H9 (cell line): ENCODE measurements around the gene FHOD3. TPM values are rescaled to one million over a fixed set of nuclear protein-coding genes. Genes with fewer than 3 reads are reported as not detected.

ENCODE experiments used
- DNase-seq: peaks from one replicate; pipeline ENCODE4 v3.0.0-alpha.2; 2017
- H2AFZ ChIP-seq: one replicate; pipeline ENCODE4 v1.6.1; 2013; ENCODE audit warnings: mild to moderate bottlenecking, low read length, control low read depth, moderate library complexity
- H2AK5ac ChIP-seq: 2 replicates; pipeline ENCODE4 v1.6.1; 2013; ENCODE audit warnings: low read length, control low read depth, mixed read lengths; ENCODE audit not compliant: insufficient read length
- H2BK120ac ChIP-seq: one replicate; pipeline ENCODE4 v1.6.1; 2013; ENCODE audit warnings: low read depth, mild to moderate bottlenecking, low read length, control low read depth, inconsistent platforms; ENCODE audit not compliant: poor library complexity, severe bottlenecking
- H2BK12ac ChIP-seq: 2 replicates; pipeline ENCODE4 v1.6.1; 2013; ENCODE audit warnings: low read length, control low read depth, mixed read lengths, low read depth; ENCODE audit not compliant: insufficient read length
- H2BK15ac ChIP-seq: 2 replicates; pipeline ENCODE4 v1.6.1; 2013; ENCODE audit warnings: low read depth, low read length, control low read depth
- H2BK20ac ChIP-seq: one replicate; pipeline ENCODE4 v1.6.1; 2013; ENCODE audit warnings: low read depth, mild to moderate bottlenecking, low read length, control low read depth, inconsistent platforms; ENCODE audit not compliant: poor library complexity, severe bottlenecking
- H2BK5ac ChIP-seq: 2 replicates; pipeline ENCODE4 v1.6.1; 2013; ENCODE audit warnings: low read length, control low read depth, mixed read lengths; ENCODE audit not compliant: insufficient read length
- H3K14ac ChIP-seq: 2 replicates; pipeline ENCODE4 v1.6.1; 2013; ENCODE audit warnings: low read length, control low read depth; ENCODE audit not compliant: insufficient read depth
- H3K18ac ChIP-seq: 2 replicates; pipeline ENCODE4 v1.6.1; 2013; ENCODE audit warnings: low read depth, mild to moderate bottlenecking, mixed read lengths, low read length, control low read depth; ENCODE audit not compliant: insufficient read length
- H3K23ac ChIP-seq: 2 replicates; pipeline ENCODE4 v1.6.1; 2013; ENCODE audit warnings: low read length, control low read depth, mixed read lengths, low read depth; ENCODE audit not compliant: insufficient read length
- H3K23me2 ChIP-seq: 2 replicates; pipeline ENCODE4 v1.6.1; 2013; ENCODE audit warnings: low read depth, mild to moderate bottlenecking, mixed read lengths, low read length, control low read depth; ENCODE audit not compliant: insufficient read length, poor library complexity, severe bottlenecking
- H3K27ac ChIP-seq: 2 replicates; pipeline ENCODE4 v1.5.1; 2013; ENCODE audit warnings: low read length, control low read depth, mixed read lengths, low read depth; ENCODE audit not compliant: insufficient read length
- H3K27me3 ChIP-seq: 2 replicates; pipeline ENCODE4 v1.6.1; 2013; ENCODE audit warnings: low read length, control low read depth, inconsistent platforms; ENCODE audit not compliant: insufficient read depth
- H3K4ac ChIP-seq: 2 replicates; pipeline ENCODE4 v1.6.1; 2013; ENCODE audit warnings: low read depth, mild to moderate bottlenecking, control low read depth, inconsistent platforms, low read length, moderate library complexity
- H3K4me1 ChIP-seq: 2 replicates; pipeline ENCODE4 v1.6.1; 2013; ENCODE audit warnings: low read length, control low read depth, inconsistent platforms; ENCODE audit not compliant: insufficient read depth
- H3K4me2 ChIP-seq: 2 replicates; pipeline ENCODE4 v1.6.1; 2013; ENCODE audit warnings: low read length, control low read depth, mixed read lengths; ENCODE audit not compliant: insufficient read length, insufficient read depth
- H3K56ac ChIP-seq: 2 replicates; pipeline ENCODE4 v1.6.1; 2013; ENCODE audit warnings: low read depth, mild to moderate bottlenecking, mixed read lengths, low read length, control low read depth; ENCODE audit not compliant: insufficient read length
- H3K79me1 ChIP-seq: 2 replicates; pipeline ENCODE4 v1.6.1; 2013; ENCODE audit warnings: low read depth, mild to moderate bottlenecking, moderate library complexity, low read length, control low read depth, inconsistent platforms; ENCODE audit not compliant: insufficient read depth, poor library complexity, severe bottlenecking
- H3K79me2 ChIP-seq: 2 replicates; pipeline ENCODE4 v1.6.1; 2013; ENCODE audit warnings: low read length, control low read depth, inconsistent platforms; ENCODE audit not compliant: insufficient read depth
- H3K9ac ChIP-seq: 2 replicates; pipeline ENCODE4 v1.6.1; 2013; ENCODE audit warnings: low read length, control low read depth, mixed read lengths; ENCODE audit not compliant: insufficient read length; ENCODE audit errors: extremely low read depth
- H3K9me3 ChIP-seq: one replicate; pipeline ENCODE4 v1.6.1; 2013; ENCODE audit warnings: low read depth, low read length, inconsistent platforms; ENCODE audit not compliant: control insufficient read depth
- H3T11ph ChIP-seq: one replicate; pipeline ENCODE4 v1.6.1; 2013; ENCODE audit warnings: mild to moderate bottlenecking, low read length, control low read depth, inconsistent platforms
- H4K20me1 ChIP-seq: one replicate; pipeline ENCODE4 v1.6.1; 2013; ENCODE audit not compliant: control insufficient read depth, insufficient read length, insufficient read depth
- H4K5ac ChIP-seq: 2 replicates; pipeline ENCODE4 v1.6.1; 2013; ENCODE audit warnings: low read depth, mild to moderate bottlenecking, mixed read lengths, low read length, control low read depth; ENCODE audit not compliant: insufficient read length
- H4K8ac ChIP-seq: replicated peaks from 2 replicates; pipeline ENCODE4 v1.6.1; 2013; ENCODE audit warnings: low read length, control low read depth, mixed read lengths, low read depth; ENCODE audit not compliant: insufficient read length
- H4K91ac ChIP-seq: 2 replicates; pipeline ENCODE4 v1.6.1; 2013; ENCODE audit warnings: low read depth, mild to moderate bottlenecking, moderate library complexity, mixed read lengths, low read length, control low read depth; ENCODE audit not compliant: insufficient read length
- H3K27ac Mint-ChIP-seq, 3 experiments: 2 replicates in 2 of 3; 3 replicates in 1 of 3; pipeline ENCODE4 v1.8.0; 2020 to 2021; ENCODE audit warnings: mixed read lengths in 3 of 3, mild to moderate bottlenecking in 1 of 3, moderate library complexity in 1 of 3
- H3K27me3 Mint-ChIP-seq: 2 replicates; pipeline ENCODE4 v1.8.0; 2021; ENCODE audit warnings: low read depth, mild to moderate bottlenecking, moderate library complexity, mixed read lengths
- H3K36me3 Mint-ChIP-seq, 3 experiments: 2 replicates in 2 of 3; 3 replicates in 1 of 3; pipeline ENCODE4 v1.8.0; 2020 to 2021; ENCODE audit warnings: low read depth in 3 of 3, mixed read lengths in 3 of 3; ENCODE audit not compliant: insufficient read depth in 1 of 3
- H3K4me1 Mint-ChIP-seq, 2 experiments: 2 replicates each; pipeline ENCODE4 v1.8.0; 2020; ENCODE audit warnings: mixed read lengths in 2 of 2
- H3K4me3 Mint-ChIP-seq, 2 experiments: 2 replicates in 1 of 2; 3 replicates in 1 of 2; pipeline ENCODE4 v1.8.0; 2020 to 2021; ENCODE audit warnings: mild to moderate bottlenecking in 2 of 2, mixed read lengths in 2 of 2, moderate library complexity in 1 of 2
- H3K9me3 Mint-ChIP-seq, 2 experiments: 2 replicates in 1 of 2; 3 replicates in 1 of 2; pipeline ENCODE4 v1.8.0; 2020; ENCODE audit warnings: mild to moderate bottlenecking in 2 of 2, mixed read lengths in 2 of 2, moderate library complexity in 1 of 2
- WGBS: extraction: QIAGEN DNeasy Blood & Tissue Kit; methylation state at CpG from one replicate; pipeline ENCODE4 v1.1.7; 2013; ENCODE audit warnings: missing lambda C conversion rate, low lambda C conversion rate, mixed read lengths; ENCODE audit not compliant: insufficient read length; ENCODE audit errors: extremely low coverage; 5-methylcytosine and 5-hydroxymethylcytosine counted together
- total RNA-seq: library from RNA; stranded (reverse); gene quantifications from 2 replicates; pipeline ENCODE4 v1.2.1, GENCODE V29; 2021
- TF ChIP-seq, protein P1 (sequence below): fragments of 200-600 bp; sonication (generic); conservative IDR thresholded peaks from 3 replicates; pipeline ENCODE4 v1.8.0; 2021; ENCODE audit warnings: antibody characterized with exemption, mild to moderate bottlenecking

Gene FHOD3
- total RNA-seq, 1 experiment from 2014 or later: 8.0 TPM

DNA sequence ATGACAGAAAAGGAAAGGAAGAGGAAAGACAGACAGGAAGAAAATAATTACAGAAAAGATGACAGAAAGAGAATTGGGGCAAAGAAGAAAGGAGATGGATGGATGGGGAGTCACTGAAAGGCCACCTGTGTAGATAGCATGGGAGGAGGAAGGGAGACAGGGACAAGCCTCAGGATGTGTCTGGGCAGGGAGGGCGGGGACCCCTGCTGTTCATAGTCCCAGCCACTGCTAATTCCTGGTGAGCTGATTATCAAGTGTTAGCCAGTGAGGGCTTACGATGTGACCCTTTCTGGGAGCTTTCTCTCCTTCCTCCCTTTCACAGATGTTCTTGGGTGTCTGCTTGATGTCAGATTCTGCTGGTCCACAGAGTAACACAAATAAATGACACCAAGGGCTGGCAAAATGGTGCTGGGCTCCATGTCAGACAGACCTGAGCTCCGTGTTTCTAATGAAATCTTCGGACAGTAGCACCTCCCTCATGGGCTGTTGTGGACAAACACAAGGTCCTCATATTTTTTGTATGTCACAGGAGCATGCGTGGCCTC, 13.6 kb downstream of the FHOD3 start:
- H3K79me2 ChIP-seq: no peaks in the 10 kb centered on the region

More for the DNA sequence above, 13.6 kb downstream of the FHOD3 start:
- Histone ChIP-seq H2BK20ac (no peak overlapping the region), H3K56ac (no peak overlapping the region), H3K27ac (no peak overlapping the region), H2BK15ac (no peak overlapping the region), H3K27me3 (no peaks in the 10 kb centered on the region), H2BK12ac (no peak overlapping the region), H3K14ac (no peak overlapping the region), H4K5ac (no peak overlapping the region), H3K23me2 (no peaks in the 10 kb centered on the region), H2AFZ (no peak overlapping the region), H4K91ac (no peak overlapping the region), H2BK5ac (no peak overlapping the region), H2BK120ac (no peak overlapping the region), H4K20me1 (peaks cover 2% of the 10 kb centered on the region), H3K4me1 (no peaks in the 10 kb centered on the region; the same call in 1 of the 2 replicates), H3K23ac (no peak overlapping the region), H2AK5ac (no peak overlapping the region), H3K9ac (no peak overlapping the region), H3K4me2 (no peak overlapping the region), H3T11ph (no peak overlapping the region), H3K9me3 (no peaks in the 10 kb centered on the region), H4K8ac (no peak overlapping the region), H3K79me1 (peaks cover 2% of the 10 kb centered on the region), H3K18ac (no peak overlapping the region), H3K4ac (no peak overlapping the region)
- WGBS: no CpG with 5 or more reads among the region's 5 CpGs
- Mint-ChIP-seq H3K4me1 (peaks cover 29 to 43% of the 10 kb centered on the region in 2 experiments), H3K4me3 (no peak overlapping the region), H3K36me3 (no peaks in the 10 kb centered on the region; a peak in 1 of 7 replicates), H3K9me3 (no peaks in the 10 kb centered on the region), H3K27ac (no peak overlapping the region), H3K27me3 (peaks cover 8% of the 10 kb centered on the region)
- TF ChIP-seq, protein P1, sequence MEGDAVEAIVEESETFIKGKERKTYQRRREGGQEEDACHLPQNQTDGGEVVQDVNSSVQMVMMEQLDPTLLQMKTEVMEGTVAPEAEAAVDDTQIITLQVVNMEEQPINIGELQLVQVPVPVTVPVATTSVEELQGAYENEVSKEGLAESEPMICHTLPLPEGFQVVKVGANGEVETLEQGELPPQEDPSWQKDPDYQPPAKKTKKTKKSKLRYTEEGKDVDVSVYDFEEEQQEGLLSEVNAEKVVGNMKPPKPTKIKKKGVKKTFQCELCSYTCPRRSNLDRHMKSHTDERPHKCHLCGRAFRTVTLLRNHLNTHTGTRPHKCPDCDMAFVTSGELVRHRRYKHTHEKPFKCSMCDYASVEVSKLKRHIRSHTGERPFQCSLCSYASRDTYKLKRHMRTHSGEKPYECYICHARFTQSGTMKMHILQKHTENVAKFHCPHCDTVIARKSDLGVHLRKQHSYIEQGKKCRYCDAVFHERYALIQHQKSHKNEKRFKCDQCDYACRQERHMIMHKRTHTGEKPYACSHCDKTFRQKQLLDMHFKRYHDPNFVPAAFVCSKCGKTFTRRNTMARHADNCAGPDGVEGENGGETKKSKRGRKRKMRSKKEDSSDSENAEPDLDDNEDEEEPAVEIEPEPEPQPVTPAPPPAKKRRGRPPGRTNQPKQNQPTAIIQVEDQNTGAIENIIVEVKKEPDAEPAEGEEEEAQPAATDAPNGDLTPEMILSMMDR: no peak
- peak; percentile 18 for DNase-seq
